WTC11 (cell line): Measurements from ENCODE around the gene CAPN2. TPM values are rescaled to one million over a fixed set of nuclear protein-coding genes. Genes with fewer than 3 reads are reported as not detected.
"Not testable (repeated sequence)": the region's sequence is repeated elsewhere in the genome, so short reads cannot be mapped to it uniquely, and the experiment has no call there.

Experiments used
- ATAC-seq: fragments of 200-7000 bp; cut with Tn5 transposase; 2 replicates; pipeline ENCODE4 v1.10.0; 2021; ENCODE audit warnings: mild to moderate bottlenecking, moderate library complexity
- CTCF ChIA-PET: fragments of 300-600 bp; sonication (Branson Sonifier 250); formaldehyde crosslinking; loops from one replicate; lab custom pipeline; 2021; ENCODE audit warnings: antibody characterized with exemption; lab: Charles Lee
- POLR2A ChIA-PET: fragments of 350-600 bp; sonication (Branson Sonifier 250); formaldehyde crosslinking; loops from one replicate; lab custom pipeline; 2021; ENCODE audit warnings: antibody characterized with exemption; lab: Charles Lee
- DNase-seq: peaks from one replicate; pipeline ENCODE4 v3.0.0; 2021; ENCODE audit warnings: low spot score
- H3K27ac Mint-ChIP-seq: 2 replicates; pipeline ENCODE4 v1.8.0; 2021; ENCODE audit warnings: mixed read lengths
- H3K27me3 Mint-ChIP-seq: 2 replicates; pipeline ENCODE4 v1.8.0; 2021; ENCODE audit warnings: low read depth, mild to moderate bottlenecking, moderate library complexity, mixed read lengths
- H3K36me3 Mint-ChIP-seq: 2 replicates; pipeline ENCODE4 v1.8.0; 2021; ENCODE audit warnings: mixed read lengths
- H3K4me1 Mint-ChIP-seq: 2 replicates; pipeline ENCODE4 v1.8.0; 2022; ENCODE audit warnings: mixed read lengths
- H3K4me3 Mint-ChIP-seq: 2 replicates; pipeline ENCODE4 v1.8.0; 2021; ENCODE audit warnings: mild to moderate bottlenecking, moderate library complexity, mixed read lengths
- H3K9me3 Mint-ChIP-seq: 2 replicates; pipeline ENCODE4 v1.8.0; 2021; ENCODE audit warnings: mixed read lengths
- ARID4B ChIP-seq: sonication (generic); formaldehyde crosslinking; IDR thresholded peaks from 2 replicates; pipeline ENCODE4 v1.8.0; 2023; ENCODE audit warnings: missing genetic modification reagents, mild to moderate bottlenecking, borderline replicate concordance
- ATF3 ChIP-seq: sonication (generic); formaldehyde crosslinking; conservative IDR thresholded peaks from 2 replicates; pipeline ENCODE4 v1.8.1; 2022; ENCODE audit warnings: mild to moderate bottlenecking, missing genetic modification reagents
- E2F4 ChIP-seq: sonication (generic); formaldehyde crosslinking; IDR thresholded peaks from 2 replicates; pipeline ENCODE4 v1.8.1; 2022; ENCODE audit warnings: low read depth, mild to moderate bottlenecking, moderate library complexity, missing genetic modification reagents, borderline replicate concordance
- ESRRA ChIP-seq: sonication (generic); formaldehyde crosslinking; IDR thresholded peaks from 2 replicates; pipeline ENCODE4 v1.8.1; 2022; ENCODE audit warnings: mild to moderate bottlenecking, missing genetic modification reagents, borderline replicate concordance
- FOXP1 ChIP-seq: sonication (generic); formaldehyde crosslinking; IDR thresholded peaks from 2 replicates; pipeline ENCODE4 v1.8.0; 2022; ENCODE audit warnings: missing genetic modification reagents, mild to moderate bottlenecking, moderate library complexity, borderline replicate concordance
- GRHL2 ChIP-seq: fragments of 250-450 bp; sonication (Bioruptor Pico); IDR thresholded peaks from 2 replicates; pipeline ENCODE4 v1.8.0; 2022; ENCODE audit warnings: mild to moderate bottlenecking, moderate library complexity; ENCODE audit not compliant: insufficient replicate concordance, severe bottlenecking
- IRF2 ChIP-seq: sonication (generic); formaldehyde crosslinking; IDR thresholded peaks from 2 replicates; pipeline ENCODE4 v1.8.0; 2022; ENCODE audit warnings: low read depth, missing genetic modification reagents, borderline replicate concordance
- PREB ChIP-seq: sonication (generic); formaldehyde crosslinking; IDR thresholded peaks from 2 replicates; pipeline ENCODE4 v1.8.1; 2022; ENCODE audit warnings: mild to moderate bottlenecking, missing genetic modification reagents, moderate library complexity, borderline replicate concordance
- SMAD3 ChIP-seq: sonication (generic); formaldehyde crosslinking; IDR thresholded peaks from 2 replicates; pipeline ENCODE4 v1.8.0; 2022; ENCODE audit warnings: missing genetic modification reagents, mild to moderate bottlenecking, borderline replicate concordance
- SP1 ChIP-seq: sonication (generic); formaldehyde crosslinking; conservative IDR thresholded peaks from 2 replicates; pipeline ENCODE4 v1.8.1; 2022; ENCODE audit warnings: missing genetic modification reagents
- TEAD1 ChIP-seq: sonication (generic); formaldehyde crosslinking; IDR thresholded peaks from 2 replicates; pipeline ENCODE4 v1.8.0; 2022; ENCODE audit warnings: mild to moderate bottlenecking, missing genetic modification reagents
- ZNF219 ChIP-seq: sonication (generic); formaldehyde crosslinking; IDR thresholded peaks from 2 replicates; pipeline ENCODE4 v1.8.0; 2023; ENCODE audit warnings: missing genetic modification reagents, mild to moderate bottlenecking, borderline replicate concordance
- ZNF263 ChIP-seq: sonication (generic); formaldehyde crosslinking; IDR thresholded peaks from 2 replicates; pipeline ENCODE4 v1.8.1; 2022; ENCODE audit warnings: low read depth, mild to moderate bottlenecking, moderate library complexity, missing genetic modification reagents
- ZNF281 ChIP-seq: sonication (generic); formaldehyde crosslinking; IDR thresholded peaks from 2 replicates; pipeline ENCODE4 v1.8.0; 2023; ENCODE audit warnings: mild to moderate bottlenecking, missing genetic modification reagents
- ZNF671 ChIP-seq: fragments of 250-450 bp; sonication (Bioruptor Pico); IDR thresholded peaks from 2 replicates; pipeline ENCODE4 v1.8.0; 2021; ENCODE audit warnings: mild to moderate bottlenecking
- total RNA-seq: library from RNA; stranded (reverse); gene quantifications from 3 replicates; pipeline ENCODE4 v1.2.3, GENCODE V29; 2021

CAPN2 gene
- total RNA-seq, 1 experiment from 2014 or later: 21.3 TPM

- H3K27ac Mint-ChIP-seq: no peak overlapping the region
- POLR2A ChIA-PET: no interaction called here
- no peak for ATAC-seq
- H3K27me3 Mint-ChIP-seq: no peaks in the 10 kb centered on the region
- peaks cover 43% of the 10 kb centered on the region for H3K36me3 Mint-ChIP-seq
- no peak overlapping the region for H3K4me3 Mint-ChIP-seq
- CTCF ChIA-PET: no interaction called here
- TF ChIP-seq GRHL2 (CRISPR knock-in tag) (no peak), ZNF263 (CRISPR knock-in tag) (no peak), PREB (CRISPR knock-in tag) (no peak), ZNF281 (CRISPR knock-in tag) (no peak), SP1 (CRISPR knock-in tag) (no peak), TEAD1 (CRISPR knock-in tag) (no peak), ARID4B (CRISPR knock-in tag) (no peak), IRF2 (no peak), E2F4 (CRISPR knock-in tag) (no peak), SMAD3 (CRISPR knock-in tag) (no peak), ZNF219 (CRISPR knock-in tag) (no peak), FOXP1 (CRISPR knock-in tag) (no peak), ESRRA (CRISPR knock-in tag) (no peak), ATF3 (no peak), ZNF671 (CRISPR knock-in tag) (no peak)
- TF ChIP-seq, all 79 proteins: peak for 0
- Mint-ChIP-seq H3K9me3 (no peaks in the 10 kb centered on the region), H3K4me1 (peaks cover 7% of the 10 kb centered on the region)
- DNase-seq: no peak
These were observed 103.5 kb downstream of the CAPN2 start for GRCh38 chr1:223815865-223816264.

- POLR2A ChIA-PET, CTCF ChIA-PET, H3K4me3 Mint-ChIP-seq, H3K27me3 Mint-ChIP-seq, ATAC-seq, H3K9me3 Mint-ChIP-seq, H3K27ac Mint-ChIP-seq, DNase-seq: not testable (repeated sequence)
- H3K36me3 Mint-ChIP-seq: peaks cover 42% of the 10 kb centered on the region
- peaks cover 12% of the 10 kb centered on the region for H3K4me1 Mint-ChIP-seq
These were observed 104.9 kb downstream of the CAPN2 start for GRCh38 chr1:223817265-223817664.
